Measurements from ENCODE around the gene ATG2B. TPM values are rescaled to one million over a fixed set of nuclear protein-coding genes. Genes with fewer than 3 reads are reported as not detected.
A peak's percentile ranks its signal among the peaks of the same experiment; 100 is the strongest.

Gene ATG2B
- total RNA-seq, 1 donor from 2014 or later: 11.9 TPM

DNA sequence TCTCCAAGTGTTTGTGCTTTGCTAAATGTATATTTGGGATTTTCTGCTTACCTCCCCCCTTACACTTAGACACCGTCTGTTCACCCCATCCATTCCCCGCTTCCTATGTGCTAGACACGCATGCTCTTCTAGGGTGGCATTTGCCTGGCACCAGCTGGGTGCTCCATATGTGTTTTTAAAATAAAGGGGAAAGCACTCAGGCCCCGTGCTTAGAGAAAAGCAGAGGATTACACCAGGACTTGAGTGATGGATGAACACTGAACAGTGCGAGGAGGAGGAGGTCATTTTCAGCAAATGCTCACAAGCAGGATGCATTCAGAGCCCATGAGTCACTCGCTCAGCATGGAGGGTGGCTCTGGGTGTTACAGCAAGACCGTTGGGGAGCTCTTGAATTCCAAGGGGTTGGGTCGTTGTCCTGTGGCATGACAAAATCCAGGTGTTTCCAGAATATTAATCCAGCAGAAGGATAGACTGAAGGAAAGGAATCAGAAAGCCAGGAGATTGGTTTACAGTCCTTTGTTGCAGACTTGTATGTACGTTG, 110.1 kb downstream of the ATG2B start:
- no peak for DNase-seq (ENCODE audit: low spot score)
- H3K79me2 ChIP-seq (ENCODE audit: low read depth): no peaks in the 10 kb centered on the region
- Mint-ChIP-seq H3K4me3 (no peak overlapping the region), H3K4me1 (peaks cover 17% of the 10 kb centered on the region), H3K27ac (peak overlapping the region; percentile 74), H3K9me3 (peaks cover 6% of the 10 kb centered on the region), H3K27me3 (ENCODE audit: insufficient read depth, low read depth) (peaks cover 7% of the 10 kb centered on the region), H3K36me3 (no peaks in the 10 kb centered on the region)
- no peaks in the 10 kb centered on the region for H3K9me3 ChIP-seq (ENCODE audit: low read depth)
- no peaks in the 10 kb centered on the region for H3F3A ChIP-seq (ENCODE audit: low read depth)
- no peaks in the 10 kb centered on the region for H3K36me3 ChIP-seq
- no peak overlapping the region for H3K27ac ChIP-seq
- TF ChIP-seq EZH2 (IDR thresholded peaks at IDR 0.05): no peak
- TF ChIP-seq EZH2phosphoT487 (IDR thresholded peaks at IDR 0.05): no peak
- TF ChIP-seq, protein P1, sequence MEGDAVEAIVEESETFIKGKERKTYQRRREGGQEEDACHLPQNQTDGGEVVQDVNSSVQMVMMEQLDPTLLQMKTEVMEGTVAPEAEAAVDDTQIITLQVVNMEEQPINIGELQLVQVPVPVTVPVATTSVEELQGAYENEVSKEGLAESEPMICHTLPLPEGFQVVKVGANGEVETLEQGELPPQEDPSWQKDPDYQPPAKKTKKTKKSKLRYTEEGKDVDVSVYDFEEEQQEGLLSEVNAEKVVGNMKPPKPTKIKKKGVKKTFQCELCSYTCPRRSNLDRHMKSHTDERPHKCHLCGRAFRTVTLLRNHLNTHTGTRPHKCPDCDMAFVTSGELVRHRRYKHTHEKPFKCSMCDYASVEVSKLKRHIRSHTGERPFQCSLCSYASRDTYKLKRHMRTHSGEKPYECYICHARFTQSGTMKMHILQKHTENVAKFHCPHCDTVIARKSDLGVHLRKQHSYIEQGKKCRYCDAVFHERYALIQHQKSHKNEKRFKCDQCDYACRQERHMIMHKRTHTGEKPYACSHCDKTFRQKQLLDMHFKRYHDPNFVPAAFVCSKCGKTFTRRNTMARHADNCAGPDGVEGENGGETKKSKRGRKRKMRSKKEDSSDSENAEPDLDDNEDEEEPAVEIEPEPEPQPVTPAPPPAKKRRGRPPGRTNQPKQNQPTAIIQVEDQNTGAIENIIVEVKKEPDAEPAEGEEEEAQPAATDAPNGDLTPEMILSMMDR (IDR thresholded peaks at IDR 0.05): no peak
- no peak overlapping the region for H3K9ac ChIP-seq
- no peak overlapping the region for H3K4me3 ChIP-seq
- H2AFZ ChIP-seq (replicated peaks): no peak overlapping the region
- no peaks in the 10 kb centered on the region for H3K27me3 ChIP-seq
- no peak overlapping the region for H3K4me2 ChIP-seq
- H3K4me1 ChIP-seq: no peaks in the 10 kb centered on the region
- H4K20me1 ChIP-seq (ENCODE audit: low read depth): no peaks in the 10 kb centered on the region

DNA sequence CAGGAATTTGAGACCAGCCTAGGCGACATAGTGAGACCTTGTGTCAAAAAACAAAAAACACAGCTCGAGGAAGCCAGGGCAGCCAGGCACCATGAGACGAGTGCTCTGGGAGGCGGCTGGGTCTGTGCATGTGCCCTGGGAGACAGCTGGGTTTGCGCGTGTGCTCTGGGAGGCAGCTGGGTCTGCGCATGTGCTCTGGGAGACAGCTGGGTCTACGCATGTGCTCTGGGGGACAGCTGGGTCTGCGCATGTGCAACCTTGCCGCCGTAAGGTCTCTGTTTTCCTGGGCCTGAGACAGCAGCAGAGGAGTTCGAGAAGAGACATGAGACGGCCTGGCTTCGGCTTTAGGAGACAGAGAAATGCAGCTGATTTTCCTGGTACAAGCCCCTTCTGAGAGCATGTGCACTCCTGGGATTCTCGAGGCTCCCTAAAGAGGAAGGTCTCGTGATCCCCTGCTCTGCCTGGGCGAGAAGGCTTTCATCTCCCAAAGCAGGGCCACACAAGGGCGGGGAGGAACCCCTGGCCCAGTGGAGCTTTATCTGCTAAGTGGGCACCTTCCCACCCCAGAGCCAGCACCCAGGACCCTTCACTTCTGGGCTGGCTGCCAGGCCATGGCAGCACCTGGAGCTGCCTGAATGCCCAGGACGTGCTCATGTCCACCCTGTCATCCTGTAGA, 110.7 kb downstream of the ATG2B start:
- no peaks in the 10 kb centered on the region for H3K36me3 ChIP-seq
- no peak overlapping the region for H3K4me3 ChIP-seq
- peaks cover 4% of the 10 kb centered on the region for H3K9me3 Mint-ChIP-seq
- no peak overlapping the region for H3K27ac ChIP-seq
- H3K79me2 ChIP-seq (ENCODE audit: low read depth): no peaks in the 10 kb centered on the region
- H3K4me3 Mint-ChIP-seq: no peak overlapping the region
- TF ChIP-seq, protein P1 (IDR thresholded peaks at IDR 0.05): no peak
- no peak for TF ChIP-seq EZH2phosphoT487 (IDR thresholded peaks at IDR 0.05)
- TF ChIP-seq EZH2 (IDR thresholded peaks at IDR 0.05): no peak
- peaks cover 7% of the 10 kb centered on the region for H3K27me3 Mint-ChIP-seq (ENCODE audit: insufficient read depth, low read depth)
- no peaks in the 10 kb centered on the region for H3K36me3 Mint-ChIP-seq
- H3K9ac ChIP-seq: no peak overlapping the region
- no peak overlapping the region for H2AFZ ChIP-seq (replicated peaks)
- no peaks in the 10 kb centered on the region for H3K27me3 ChIP-seq
- peaks cover 17% of the 10 kb centered on the region for H3K4me1 Mint-ChIP-seq
- DNase-seq (ENCODE audit: low spot score): no peak
- H3K27ac Mint-ChIP-seq: peak overlapping the region; percentile 74
- no peak overlapping the region for H3K4me2 ChIP-seq
- H3K4me1 ChIP-seq: no peaks in the 10 kb centered on the region
- H4K20me1 ChIP-seq (ENCODE audit: low read depth): no peaks in the 10 kb centered on the region
- H3K9me3 ChIP-seq (ENCODE audit: low read depth): no peaks in the 10 kb centered on the region
- H3F3A ChIP-seq (ENCODE audit: low read depth): no peaks in the 10 kb centered on the region

DNA sequence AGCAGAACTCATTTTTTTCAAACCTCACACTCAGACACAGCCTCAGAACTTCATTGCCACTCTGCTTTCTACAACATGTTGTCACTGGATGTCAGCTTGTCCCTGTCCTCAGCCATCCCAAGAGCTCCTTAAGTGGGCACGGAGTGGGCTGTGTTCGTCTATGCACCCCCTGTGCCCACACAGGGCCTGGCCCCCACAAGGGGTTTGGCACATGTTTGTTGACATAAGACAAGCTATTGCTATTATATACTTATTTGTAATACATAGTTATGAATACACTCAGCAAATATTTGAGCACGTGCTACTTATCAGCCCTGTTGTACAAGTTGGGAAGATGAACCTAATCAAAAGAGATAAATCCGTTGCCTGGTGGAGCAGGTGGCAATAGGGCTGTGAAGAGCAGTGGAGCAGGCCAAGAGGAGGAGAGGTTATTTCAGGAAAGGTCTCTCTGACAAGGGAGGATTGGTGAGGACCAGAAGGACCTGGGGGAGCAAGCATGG, 111.4 kb downstream of the ATG2B start:
- Histone ChIP-seq H3K4me2 (no peak overlapping the region), H3K79me2 (ENCODE audit: low read depth) (no peaks in the 10 kb centered on the region), H3K9ac (no peak overlapping the region), H4K20me1 (ENCODE audit: low read depth) (no peaks in the 10 kb centered on the region), H3K36me3 (no peaks in the 10 kb centered on the region), H3K27me3 (no peaks in the 10 kb centered on the region), H3K4me3 (no peak overlapping the region), H2AFZ (replicated peaks) (no peak overlapping the region), H3K9me3 (ENCODE audit: low read depth) (no peaks in the 10 kb centered on the region), H3F3A (ENCODE audit: low read depth) (no peaks in the 10 kb centered on the region), H3K4me1 (no peaks in the 10 kb centered on the region), H3K27ac (no peak overlapping the region)
- TF ChIP-seq, protein P1 (IDR thresholded peaks at IDR 0.05): no peak
- TF ChIP-seq EZH2 (IDR thresholded peaks at IDR 0.05): no peak
- TF ChIP-seq EZH2phosphoT487 (IDR thresholded peaks at IDR 0.05): no peak
- H3K4me3 Mint-ChIP-seq: no peak overlapping the region
- H3K27ac Mint-ChIP-seq: no peak overlapping the region
- H3K4me1 Mint-ChIP-seq: peaks cover 17% of the 10 kb centered on the region
- no peak for DNase-seq (ENCODE audit: low spot score)
- no peaks in the 10 kb centered on the region for H3K36me3 Mint-ChIP-seq
- peaks cover 3% of the 10 kb centered on the region for H3K9me3 Mint-ChIP-seq
- H3K27me3 Mint-ChIP-seq (ENCODE audit: insufficient read depth, low read depth): peaks cover 5% of the 10 kb centered on the region

Measured in neural progenitor cell (in vitro differentiated cells).